Duodenal mucosa (tissue), 2 donors: ENCODE results near the gene KCNQ5.
"Not testable (repeated sequence)": the region's sequence is repeated elsewhere in the genome, so short reads cannot be mapped to it uniquely, and the experiment has no call there.

Experiments used
- H3K27ac ChIP-seq: one replicate; pipeline ENCODE4 v1.7.0; 2013; ENCODE audit warnings: low read depth, low read length
- H3K27me3 ChIP-seq, 2 donors: one replicate each; pipeline ENCODE4 v1.7.0; 2013; ENCODE audit warnings: low read length in 2 of 2, control low read depth in 1 of 2; ENCODE audit not compliant: insufficient read depth in 2 of 2, control insufficient read depth in 1 of 2
- H3K36me3 ChIP-seq, 2 donors: one replicate each; pipeline ENCODE4 v1.7.0; 2013; ENCODE audit warnings: low read length in 2 of 2, control low read depth in 1 of 2; ENCODE audit not compliant: insufficient read depth in 2 of 2, control insufficient read depth in 1 of 2
- H3K4me1 ChIP-seq, 2 donors: one replicate each; pipeline ENCODE4 v1.7.0; 2013; ENCODE audit warnings: low read length in 2 of 2, control low read depth in 1 of 2; ENCODE audit not compliant: insufficient read depth in 2 of 2, control insufficient read depth in 1 of 2
- H3K4me3 ChIP-seq, 2 donors: one replicate each; pipeline ENCODE4 v1.7.0; 2013; ENCODE audit warnings: low read length in 2 of 2, low read depth in 1 of 2
- H3K9ac ChIP-seq, 2 donors: one replicate each; pipeline ENCODE4 v1.7.0; 2013; ENCODE audit warnings: low read length in 2 of 2, low read depth in 1 of 2
- H3K9me3 ChIP-seq, 2 donors: one replicate each; pipeline ENCODE4 v1.7.0; 2013; ENCODE audit warnings: low read length in 2 of 2, control low read depth in 1 of 2; ENCODE audit not compliant: control insufficient read depth in 1 of 2

The KCNQ5 gene

GRCh38 chr6:72621291-72622093 lies at the start of gene KCNQ5:
TSS of gene KCNQ5 (plus strand) at chr6:72622064.
- H3K27ac ChIP-seq = no peak within 1 kb of the TSS
- no peak within 1 kb of the TSS for H3K9ac ChIP-seq
- H3K36me3 ChIP-seq = no peaks in the 10 kb centered on the region
- H3K4me3 ChIP-seq = peak within 1 kb of the TSS; percentile 59 to 71
- peaks cover 0 to 12% of the 10 kb centered on the region in 2 donors for H3K4me1 ChIP-seq
- H3K27me3 ChIP-seq = peaks cover 23 to 42% of the 10 kb centered on the region in 2 donors
- H3K9me3 ChIP-seq = no peaks in the 10 kb centered on the region

GRCh38 chr6:72579865-72580264 lies 42.0 kb upstream of the KCNQ5 start:
- no peak overlapping the region for H3K4me3 ChIP-seq
- no peaks in the 10 kb centered on the region for H3K27me3 ChIP-seq
- H3K36me3 ChIP-seq = no peaks in the 10 kb centered on the region
- no peaks in the 10 kb centered on the region for H3K4me1 ChIP-seq
- H3K9me3 ChIP-seq = no peaks in the 10 kb centered on the region
- no peak overlapping the region for H3K9ac ChIP-seq
- H3K27ac ChIP-seq = no peak overlapping the region

- H3K4me3 ChIP-seq = no peak overlapping the region
- no peak overlapping the region for H3K9ac ChIP-seq
- H3K9me3 ChIP-seq = no peaks in the 10 kb centered on the region
- H3K36me3 ChIP-seq = no peaks in the 10 kb centered on the region
- no peaks in the 10 kb centered on the region for H3K4me1 ChIP-seq
- H3K27ac ChIP-seq = no peak overlapping the region
- no peaks in the 10 kb centered on the region for H3K27me3 ChIP-seq
These were observed 41.5 kb upstream of the KCNQ5 start for GRCh38 chr6:72580281-72580940.

GRCh38 chr6:72580950-72581349 lies 40.9 kb upstream of the KCNQ5 start:
- H3K9ac ChIP-seq, H3K27me3 ChIP-seq, H3K27ac ChIP-seq, H3K9me3 ChIP-seq, H3K4me3 ChIP-seq, H3K4me1 ChIP-seq, H3K36me3 ChIP-seq: not testable (repeated sequence)

- no peak overlapping the region for H3K27ac ChIP-seq
- H3K27me3 ChIP-seq = no peaks in the 10 kb centered on the region
- H3K4me1 ChIP-seq = no peaks in the 10 kb centered on the region
- H3K36me3 ChIP-seq = no peaks in the 10 kb centered on the region
- no peak overlapping the region for H3K4me3 ChIP-seq
- H3K9ac ChIP-seq = no peak overlapping the region
- H3K9me3 ChIP-seq = no peaks in the 10 kb centered on the region
These were observed 33.7 kb upstream of the KCNQ5 start for GRCh38 chr6:72588155-72588554.

GRCh38 chr6:72589096-72589495 lies 32.8 kb upstream of the KCNQ5 start:
- no peaks in the 10 kb centered on the region for H3K9me3 ChIP-seq
- no peak overlapping the region for H3K9ac ChIP-seq
- no peaks in the 10 kb centered on the region for H3K27me3 ChIP-seq
- no peak overlapping the region for H3K27ac ChIP-seq
- H3K4me3 ChIP-seq = no peak overlapping the region
- no peaks in the 10 kb centered on the region for H3K4me1 ChIP-seq
- no peaks in the 10 kb centered on the region for H3K36me3 ChIP-seq

- Histone ChIP-seq H3K4me1 (no peaks in the 10 kb centered on the region), H3K4me3 (no peak overlapping the region), H3K9ac (no peak overlapping the region), H3K27me3 (no peaks in the 10 kb centered on the region), H3K9me3 (no peaks in the 10 kb centered on the region), H3K36me3 (no peaks in the 10 kb centered on the region), H3K27ac (no peak overlapping the region)
These were observed 26.1 kb upstream of the KCNQ5 start for GRCh38 chr6:72595812-72596211.

GRCh38 chr6:72616406-72617015 lies 5.4 kb upstream of the KCNQ5 start:
- Histone ChIP-seq H3K9me3 (no peaks in the 10 kb centered on the region), H3K4me1 (peaks cover 0 to 10% of the 10 kb centered on the region in 2 donors), H3K9ac (no peak overlapping the region), H3K27ac (no peak overlapping the region), H3K4me3 (no peak overlapping the region), H3K36me3 (no peaks in the 10 kb centered on the region), H3K27me3 (peaks cover 9 to 20% of the 10 kb centered on the region in 2 donors)

GRCh38 chr6:72617721-72618120 lies 4.1 kb upstream of the KCNQ5 start:
- peaks cover 18 to 27% of the 10 kb centered on the region in 2 donors for H3K27me3 ChIP-seq
- H3K9ac ChIP-seq = no peak overlapping the region
- H3K4me1 ChIP-seq = peaks cover 0 to 12% of the 10 kb centered on the region in 2 donors
- no peak overlapping the region for H3K27ac ChIP-seq
- H3K36me3 ChIP-seq = no peaks in the 10 kb centered on the region
- H3K9me3 ChIP-seq = no peaks in the 10 kb centered on the region
- no peak overlapping the region for H3K4me3 ChIP-seq
